PFSK-1 (cell line): ENCODE data around the gene HEMK1.

Source experiments
- FOXP2 ChIP-seq: optimal IDR thresholded peaks from 2 replicates; pipeline ENCODE3; 2011; ENCODE audit warnings: borderline replicate concordance, control low read depth, inconsistent platforms; ENCODE audit not compliant: insufficient read depth; ENCODE audit errors: extremely low read length, extremely low read depth
- POLR2AphosphoS5 ChIP-seq: IDR thresholded peaks from 2 replicates; pipeline ENCODE4 v1.6.1; 2012; ENCODE audit warnings: low read depth, mild to moderate bottlenecking, control low read depth, low read length, moderate library complexity
- SIN3A ChIP-seq: IDR thresholded peaks from 2 replicates; pipeline ENCODE4 v1.6.1; 2012; ENCODE audit warnings: mild to moderate bottlenecking, low read length, moderate library complexity, borderline replicate concordance; ENCODE audit not compliant: insufficient read depth
- TAF1 ChIP-seq: IDR thresholded peaks from 2 replicates; pipeline ENCODE4 v1.6.1; 2012; ENCODE audit warnings: low read length, control low read depth, borderline replicate concordance; ENCODE audit not compliant: insufficient read depth
- TF ChIP-seq, protein P1 (sequence below), 2 experiments: IDR thresholded peaks; 2 replicates each; pipeline versions ENCODE4 v1.6.1 to v1.8.0; 2011 to 2012; ENCODE audit warnings: low read depth in 2 of 2, low read length in 2 of 2, control low read depth in 1 of 2, inconsistent platforms in 1 of 2, mild to moderate bottlenecking in 1 of 2, moderate library complexity in 1 of 2; ENCODE audit not compliant: insufficient read depth in 1 of 2

DNA sequence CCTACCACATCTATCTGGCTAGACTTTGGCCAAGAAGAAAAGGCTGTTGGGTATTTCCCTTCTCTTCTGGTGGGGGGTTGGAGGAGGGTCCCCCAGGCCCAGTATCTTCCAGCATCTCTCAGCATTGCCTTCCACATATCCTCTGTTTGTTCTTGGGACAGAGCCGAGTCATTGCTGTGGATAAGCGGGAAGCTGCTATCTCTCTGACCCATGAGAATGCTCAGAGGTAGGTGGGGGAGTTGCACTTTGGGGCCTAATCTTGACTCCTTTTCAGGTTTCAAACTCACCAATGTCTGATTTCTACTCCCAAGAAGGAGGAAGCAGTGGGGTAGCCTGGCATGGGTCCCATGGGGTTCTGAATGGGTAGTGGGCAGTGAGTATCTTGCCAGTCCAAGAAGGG, 8.0 kb downstream of the HEMK1 start:
- no peak for TF ChIP-seq SIN3A
- TF ChIP-seq POLR2AphosphoS5: no peak
- TF ChIP-seq, protein P1, sequence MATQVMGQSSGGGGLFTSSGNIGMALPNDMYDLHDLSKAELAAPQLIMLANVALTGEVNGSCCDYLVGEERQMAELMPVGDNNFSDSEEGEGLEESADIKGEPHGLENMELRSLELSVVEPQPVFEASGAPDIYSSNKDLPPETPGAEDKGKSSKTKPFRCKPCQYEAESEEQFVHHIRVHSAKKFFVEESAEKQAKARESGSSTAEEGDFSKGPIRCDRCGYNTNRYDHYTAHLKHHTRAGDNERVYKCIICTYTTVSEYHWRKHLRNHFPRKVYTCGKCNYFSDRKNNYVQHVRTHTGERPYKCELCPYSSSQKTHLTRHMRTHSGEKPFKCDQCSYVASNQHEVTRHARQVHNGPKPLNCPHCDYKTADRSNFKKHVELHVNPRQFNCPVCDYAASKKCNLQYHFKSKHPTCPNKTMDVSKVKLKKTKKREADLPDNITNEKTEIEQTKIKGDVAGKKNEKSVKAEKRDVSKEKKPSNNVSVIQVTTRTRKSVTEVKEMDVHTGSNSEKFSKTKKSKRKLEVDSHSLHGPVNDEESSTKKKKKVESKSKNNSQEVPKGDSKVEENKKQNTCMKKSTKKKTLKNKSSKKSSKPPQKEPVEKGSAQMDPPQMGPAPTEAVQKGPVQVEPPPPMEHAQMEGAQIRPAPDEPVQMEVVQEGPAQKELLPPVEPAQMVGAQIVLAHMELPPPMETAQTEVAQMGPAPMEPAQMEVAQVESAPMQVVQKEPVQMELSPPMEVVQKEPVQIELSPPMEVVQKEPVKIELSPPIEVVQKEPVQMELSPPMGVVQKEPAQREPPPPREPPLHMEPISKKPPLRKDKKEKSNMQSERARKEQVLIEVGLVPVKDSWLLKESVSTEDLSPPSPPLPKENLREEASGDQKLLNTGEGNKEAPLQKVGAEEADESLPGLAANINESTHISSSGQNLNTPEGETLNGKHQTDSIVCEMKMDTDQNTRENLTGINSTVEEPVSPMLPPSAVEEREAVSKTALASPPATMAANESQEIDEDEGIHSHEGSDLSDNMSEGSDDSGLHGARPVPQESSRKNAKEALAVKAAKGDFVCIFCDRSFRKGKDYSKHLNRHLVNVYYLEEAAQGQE (IDR thresholded peaks at IDR 0.05; ENCODE audit: insufficient read depth in 1 of 2, low read depth in 2 of 2, low read length in 2 of 2): no peak
- TF ChIP-seq TAF1: no peak
- TF ChIP-seq FOXP2: no peak
